Neutrophil (primary cell): Measurements from ENCODE around the gene SV2B.

ENCODE experiments used
- H3K27ac ChIP-seq: fragments of 200-600 bp; sonication (generic); 2 replicates; pipeline ENCODE4 v1.5.1; 2016; ENCODE audit warnings: mild to moderate bottlenecking, moderate library complexity
- H3K27me3 ChIP-seq: fragments of 200-600 bp; sonication (generic); 2 replicates; pipeline ENCODE4 v1.6.0; 2016; ENCODE audit warnings: mild to moderate bottlenecking
- H3K36me3 ChIP-seq: fragments of 200-600 bp; sonication (generic); 2 replicates; pipeline ENCODE4 v1.5.1; 2017
- H3K4me1 ChIP-seq, 2 experiments: fragments of 200-600 bp in 1 of 2; sonication (generic) in 1 of 2; 1 replicate in 1 of 2; 2 replicates in 1 of 2; pipeline versions ENCODE4 v1.5.1 to v1.6.1; 2013 to 2016; ENCODE audit warnings: low read depth in 1 of 2, low read length in 1 of 2, mild to moderate bottlenecking in 1 of 2, moderate library complexity in 1 of 2; ENCODE audit not compliant: control insufficient read depth in 1 of 2, insufficient read depth in 1 of 2
- H3K4me3 ChIP-seq, 2 experiments: fragments of 200-600 bp in 1 of 2; sonication (generic) in 1 of 2; 1 replicate in 1 of 2; 2 replicates in 1 of 2; pipeline ENCODE4 v1.5.1; 2013 to 2016; ENCODE audit warnings: low read depth in 1 of 2, low read length in 1 of 2, mild to moderate bottlenecking in 1 of 2, moderate library complexity in 1 of 2
- H3K9me3 ChIP-seq: fragments of 200-600 bp; sonication (generic); 2 replicates; pipeline ENCODE4 v1.5.1; 2016
- CTCF ChIP-seq: fragments of 200-600 bp; sonication (generic); IDR thresholded peaks from 2 replicates; pipeline ENCODE4 v1.5.1; 2016; ENCODE audit warnings: antibody characterized with exemption

Gene SV2B

GRCh38 chr15:91345736-91346135, 245.7 kb downstream of the SV2B start:
- no peak overlapping the region for H3K27ac ChIP-seq
- H3K27me3 ChIP-seq = peaks cover 29% of the 10 kb centered on the region
- H3K9me3 ChIP-seq = no peaks in the 10 kb centered on the region
- no peaks in the 10 kb centered on the region for H3K36me3 ChIP-seq
- peaks cover 20 to 24% of the 10 kb centered on the region in 2 experiments for H3K4me1 ChIP-seq
- no peak for TF ChIP-seq CTCF
- no peak overlapping the region for H3K4me3 ChIP-seq

GRCh38 chr15:91346259-91346658, 246.2 kb downstream of the SV2B start:
- peaks cover 24% of the 10 kb centered on the region for H3K27me3 ChIP-seq
- H3K27ac ChIP-seq = no peak overlapping the region
- no peaks in the 10 kb centered on the region for H3K9me3 ChIP-seq
- H3K4me1 ChIP-seq = peaks cover 20 to 24% of the 10 kb centered on the region in 2 experiments
- TF ChIP-seq CTCF = no peak
- H3K36me3 ChIP-seq = no peaks in the 10 kb centered on the region
- H3K4me3 ChIP-seq = no peak overlapping the region

GRCh38 chr15:91348752-91349500, 248.9 kb downstream of the SV2B start:
- TF ChIP-seq CTCF = no peak
- Histone ChIP-seq H3K36me3 (no peaks in the 10 kb centered on the region), H3K4me1 (peaks cover 20 to 24% of the 10 kb centered on the region in 2 experiments), H3K27ac (peak overlapping the region; percentile 77), H3K27me3 (no peaks in the 10 kb centered on the region), H3K4me3 (no peak overlapping the region), H3K9me3 (no peaks in the 10 kb centered on the region)
